PC-3 (cell line): ENCODE results near the gene PWWP2B.

Source experiments
- CTCF ChIP-seq: fragments of 300-600 bp; sonication (generic); conservative IDR thresholded peaks from 2 replicates; pipeline ENCODE4 v1.5.1; 2017; ENCODE audit warnings: antibody characterized with exemption, low read depth, mild to moderate bottlenecking, low read length
- EZH2 ChIP-seq: fragments of 300-600 bp; sonication (generic); IDR thresholded peaks from one replicate; pipeline ENCODE4 v1.6.1; 2017; ENCODE audit warnings: antibody characterized with exemption, mild to moderate bottlenecking, low read length; ENCODE audit not compliant: unreplicated experiment
- EZH2phosphoT487 ChIP-seq: fragments of 300-600 bp; sonication (generic); IDR thresholded peaks from 2 replicates; pipeline ENCODE4 v1.6.1; 2018; ENCODE audit warnings: mild to moderate bottlenecking, antibody characterized with exemption, low read length, borderline replicate concordance

GRCh38 chr10:132451506-132452215 lies 54.7 kb downstream of the PWWP2B start:
- TF ChIP-seq CTCF (no peak), EZH2 (no peak), EZH2phosphoT487 (no peak)
